HepG2 (cell line): Measurements from ENCODE around the gene MTMR8. TPM values are rescaled to one million over a fixed set of nuclear protein-coding genes. Genes with fewer than 3 reads are reported as not detected.

Source experiments
- ATAC-seq: fragments of 200-7000 bp; cut with Tn5 transposase; 3 replicates; pipeline ENCODE4 v1.9.1; 2020; ENCODE audit warnings: mild to moderate bottlenecking, moderate library complexity
- Bru-seq: library from RNA; stranded (reverse); fragments of 400-500 nt; gene quantifications from one replicate; lab custom pipeline; 2021; lab: Mats Ljungman, UMichigan
- BruChase-seq, 2 experiments: library from RNA; stranded (reverse); fragments of 400-500 nt; gene quantifications; one replicate each; lab custom pipeline; 2021; lab: Mats Ljungman, UMichigan
- BruUV-seq: library from RNA; stranded (reverse); fragments of 400-500 nt; replicated peaks from 2 replicates; lab custom pipeline; 2021; lab: Mats Ljungman, UMichigan
- CTCF ChIA-PET: fragments of 300-600 bp; formaldehyde crosslinking; extraction: SDS; loops from one replicate; lab custom pipeline; 2021; ENCODE audit warnings: low total read pairs, inconsistent platforms, low intra/inter-chr PET ratio; lab: Yijun Ruan, JAX
- POLR2A ChIA-PET: fragments of 350-600 bp; sonication (Branson Sonifier 250); formaldehyde crosslinking; loops from one replicate; lab custom pipeline; 2020; ENCODE audit warnings: antibody characterized with exemption, inconsistent platforms; lab: Yijun Ruan, JAX
- DNase-seq: peaks from one replicate; pipeline ENCODE4 v3.0.0-alpha.2; 2015; ENCODE audit warnings: low spot score
- FAIRE-seq: peaks from 3 replicates; lab custom pipeline; 2011; peaks lifted over from hg19 to GRCh38; lab: Jason Lieb, UNC
- H2AFZ ChIP-seq: one replicate; pipeline ENCODE4 v1.6.1; 2011; ENCODE audit warnings: low read length, inconsistent platforms
- H3K27ac ChIP-seq: fragments of 300-600 bp; 3 replicates; pipeline ENCODE4 v1.8.0; 2011; ENCODE audit warnings: mixed run types, mild to moderate bottlenecking, mixed read lengths, low read length, inconsistent platforms; ENCODE audit not compliant: insufficient read depth; ENCODE audit errors: extremely low read length
- H3K27me3 ChIP-seq, 2 experiments: fragments of 200-600 bp in 1 of 2; 2 replicates in 1 of 2; 3 replicates in 1 of 2; pipeline versions ENCODE4 v1.6.0 to v1.8.0; 2011; ENCODE audit warnings: low read length in 2 of 2, mild to moderate bottlenecking in 2 of 2, moderate library complexity in 2 of 2, inconsistent platforms in 1 of 2; ENCODE audit not compliant: insufficient read depth in 2 of 2, control insufficient read depth in 1 of 2
- H3K36me3 ChIP-seq, 2 experiments: fragments of 200-600 bp in 1 of 2; replicated peaks in 1 of 2; 2 replicates in 1 of 2; 3 replicates in 1 of 2; pipeline versions ENCODE4 v1.5.1 to v1.8.0; 2011; ENCODE audit warnings: low read length in 2 of 2, inconsistent platforms in 1 of 2; ENCODE audit not compliant: insufficient read depth in 2 of 2, control insufficient read depth in 1 of 2
- H3K4me1 ChIP-seq: 2 replicates; pipeline ENCODE4 v1.5.1; 2012; ENCODE audit warnings: low read length, inconsistent platforms; ENCODE audit not compliant: insufficient read depth
- H3K4me2 ChIP-seq: 2 replicates; pipeline ENCODE4 v1.6.0; 2011; ENCODE audit warnings: low read depth, low read length, inconsistent platforms
- H3K4me3 ChIP-seq, 3 experiments: fragments of 200-600 bp in 1 of 3; sonication (generic), shearing (Covaris generic) in 1 of 3; replicated peaks in 1 of 3; 2 replicates each; pipeline ENCODE4 v1.5.1; 2011 to 2016; ENCODE audit warnings: low read length in 3 of 3, inconsistent platforms in 2 of 3, low read depth in 2 of 3, mild to moderate bottlenecking in 2 of 3, control low read depth in 1 of 3, mixed read lengths in 1 of 3; ENCODE audit not compliant: insufficient read depth in 1 of 3
- H3K79me2 ChIP-seq: one replicate; pipeline ENCODE4 v1.6.1; 2011; ENCODE audit warnings: low read length, inconsistent platforms; ENCODE audit not compliant: insufficient read depth
- H3K9ac ChIP-seq: 2 replicates; pipeline ENCODE4 v1.6.0; 2011; ENCODE audit warnings: mild to moderate bottlenecking, low read depth, low read length, inconsistent platforms; ENCODE audit not compliant: insufficient read depth
- H3K9me3 ChIP-seq: 2 replicates; pipeline ENCODE4 v1.5.1; 2012; ENCODE audit warnings: mild to moderate bottlenecking, low read length
- H4K20me1 ChIP-seq: 2 replicates; pipeline ENCODE4 v1.6.0; 2011; ENCODE audit warnings: inconsistent platforms, mild to moderate bottlenecking, low read length, moderate library complexity; ENCODE audit not compliant: insufficient read depth
- CHD2 ChIP-seq: IDR thresholded peaks from 2 replicates; pipeline ENCODE4 v1.6.1; 2011; ENCODE audit warnings: low read depth, low read length, improper control_type of control experiment
- HCFC1 ChIP-seq: fragments of 150-350 bp; IDR thresholded peaks from 2 replicates; pipeline ENCODE4 v1.6.1; 2014; ENCODE audit warnings: low read depth, low read length
- MAFK ChIP-seq, 2 experiments: IDR thresholded peaks in 1 of 2; conservative IDR thresholded peaks in 1 of 2; 2 replicates each; pipeline ENCODE4 v1.6.1; 2011; ENCODE audit warnings: improper control_type of control experiment in 2 of 2, low read length in 2 of 2
- THRA ChIP-seq: sonication (generic); formaldehyde crosslinking; IDR thresholded peaks from 2 replicates; pipeline ENCODE4 v1.4.0; 2020; ENCODE audit warnings: missing genetic modification reagents, borderline replicate concordance
- YY1 ChIP-seq: IDR thresholded peaks from 2 replicates; pipeline ENCODE4 v1.6.1; 2011; ENCODE audit warnings: low read length, low read depth, moderate library complexity, mild to moderate bottlenecking; ENCODE audit not compliant: insufficient read depth, insufficient replicate concordance
- ZNF792 ChIP-seq: IDR thresholded peaks from 2 replicates; pipeline ENCODE4 v1.6.1; 2016
- WGBS: methylation state at CpG from one replicate; pipeline ENCODE4 v1.1.6; 2017; ENCODE audit warnings: low lambda C conversion rate; 5-methylcytosine and 5-hydroxymethylcytosine counted together
- in situ Hi-C: cut with HindIII; loops from 2 replicates; pipeline ENCODE4 v1.10.0; 2017; ENCODE audit warnings: low pct_unique_long_range_greater_than_20kb; ENCODE audit not compliant: extremely low pct_ligation_motif_present
- intact Hi-C: fragments of 100-400 bp; cut with micrococcal nuclease; formaldehyde crosslinking; loops from one replicate; pipeline ENCODE4 v1.10.0; 2022; ENCODE audit not compliant: unreplicated experiment
- long read RNA-seq, 2 experiments: library from RNA in 1 of 2; library from polyadenylated mRNA in 1 of 2; stranded (forward) in 1 of 2; unstranded in 1 of 2; transcript quantifications; one replicate each; pipeline ENCODE4 v2.0.0, GENCODE V29; 2019 to 2022
- polyA minus RNA-seq, 3 experiments: library from RNA; depleted of rRNA, polyadenylated mRNA; stranded (reverse); fragments of >200 nt; gene quantifications; 2 replicates each; pipeline ENCODE4 v1.2.3, GENCODE V29; 2011; ENCODE audit warnings: low replicate concordance in 1 of 3
- polyA plus RNA-seq, 8 experiments: library from polyadenylated mRNA; depleted of rRNA in 3 of 8; stranded (reverse) in 7 of 8; unstranded in 1 of 8; fragments of >200 nt; fragmentation: Illumina TruSeq in 4 of 8; extraction: Trizol in 4 of 8; gene quantifications; 2 replicates each; pipeline versions ENCODE4 v1.2.1 to v1.2.3, GENCODE V29; 2011 to 2016; ENCODE audit warnings: low read depth in 4 of 8, missing spikeins in 1 of 8, mixed read lengths in 1 of 8; ENCODE audit not compliant: insufficient read depth in 1 of 8
- total RNA-seq, 5 experiments: library from RNA; depleted of rRNA; stranded (reverse); fragments of >200 nt; fragmentation: Illumina TruSeq; extraction: Trizol; gene quantifications; 2 replicates each; pipeline ENCODE4 v1.2.3, GENCODE V29; 2016; ENCODE audit warnings: low read depth in 1 of 5

MTMR8 gene
- total RNA-seq (2016; rRNA removed; fragmentation: Illumina TruSeq; extraction: Trizol) (0.14 and 0.31 TPM in 2 replicates), polyA plus RNA-seq (2011; rRNA removed) (not detected in 2 replicates), polyA minus RNA-seq (2011; rRNA and poly(A)+ RNA removed; ENCODE audit: low replicate concordance) (0.26 TPM in 1 of 2 replicates, not detected in the other), Bru-seq, nascent RNA (percentile 16 among the genes with signal in this experiment), BruChase-seq, experiment 1, labeled RNA remaining after a 6-hour chase (percentile 12 among the genes with signal in this experiment), BruChase-seq, experiment 2, labeled RNA remaining after a 2-hour chase (percentile 17 among the genes with signal in this experiment)
- 0.26 TPM in 1 of 2 replicates, not detected in the other for total RNA-seq (2016; cell fraction: cytosol; rRNA removed; fragmentation: Illumina TruSeq; extraction: Trizol; ENCODE audit: low read depth)
- total RNA-seq (2016; cell fraction: insoluble cytoplasmic fraction; rRNA removed; fragmentation: Illumina TruSeq; extraction: Trizol): 0.10 and 0.15 TPM in 2 replicates
- total RNA-seq (2016; cell fraction: membrane; rRNA removed; fragmentation: Illumina TruSeq; extraction: Trizol): not detected in 2 replicates
- 0.22 and 0.25 TPM in 2 replicates for total RNA-seq (2016; cell fraction: nucleus; rRNA removed; fragmentation: Illumina TruSeq; extraction: Trizol)
- polyA plus RNA-seq (2011; cell fraction: cytosol; rRNA removed): not detected in 2 replicates
- polyA plus RNA-seq (2011; cell fraction: nucleus; rRNA removed): not detected in 2 replicates
- polyA plus RNA-seq (2012): not detected in 2 replicates
- not detected in 2 replicates for polyA plus RNA-seq (2016; cell fraction: cytosol; fragmentation: Illumina TruSeq; extraction: Trizol; ENCODE audit: low read depth)
- polyA plus RNA-seq (2016; cell fraction: insoluble cytoplasmic fraction; fragmentation: Illumina TruSeq; extraction: Trizol; ENCODE audit: low read depth): 0.22 TPM in 1 of 2 replicates, not detected in the other
- 0.11 TPM in 1 of 2 replicates, not detected in the other for polyA plus RNA-seq (2016; cell fraction: membrane; fragmentation: Illumina TruSeq; extraction: Trizol; ENCODE audit: low read depth)
- polyA plus RNA-seq (2016; cell fraction: nucleus; fragmentation: Illumina TruSeq; extraction: Trizol; ENCODE audit: insufficient read depth, low read depth): not detected in 2 replicates
- polyA minus RNA-seq (2011; cell fraction: cytosol; rRNA and poly(A)+ RNA removed): not detected in 2 replicates
- 1.1 TPM in 1 of 2 replicates, not detected in the other for polyA minus RNA-seq (2011; cell fraction: nucleus; rRNA and poly(A)+ RNA removed)
- long read RNA-seq, experiment 1: 0 reads
- long read RNA-seq, experiment 2: 0 reads

DNA sequence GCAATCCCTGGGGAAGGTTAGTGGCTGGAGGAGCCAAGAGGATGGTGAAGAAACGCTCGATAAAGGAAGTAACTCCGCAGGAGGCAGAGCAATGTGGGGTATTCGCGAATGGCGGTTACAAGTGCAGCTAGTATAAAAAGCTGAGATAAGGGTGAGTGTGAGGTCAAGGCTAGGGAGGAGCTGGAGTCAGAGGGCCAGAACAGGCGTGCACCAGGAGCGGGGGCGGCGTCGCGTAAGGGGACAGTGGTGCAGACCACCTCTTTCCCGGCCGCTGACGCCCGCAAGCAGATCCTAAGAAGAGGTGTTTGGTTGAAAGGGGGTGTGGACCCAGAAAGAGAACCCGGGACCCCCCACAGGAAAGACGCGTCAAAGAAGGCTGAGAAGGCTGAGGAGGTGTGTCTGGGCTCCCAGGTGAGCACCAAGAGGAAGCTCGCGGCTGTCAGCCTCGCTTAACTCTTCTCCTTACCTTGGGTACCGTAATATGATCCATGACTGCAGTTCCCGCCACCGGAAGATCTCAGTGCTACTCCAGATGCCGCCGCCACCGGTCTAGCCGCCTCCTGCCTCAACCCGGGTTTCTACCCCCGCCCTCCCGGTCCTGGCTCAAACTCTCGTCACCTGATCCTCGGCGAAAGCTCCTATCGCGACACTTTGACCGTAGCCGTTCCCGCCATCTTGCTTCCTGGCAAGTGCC lies at the start of gene MTMR8:
TSS of gene MTMR8 (minus strand) at position 579 of the 694 bp plus-strand sequence. CDS start at position 490, 89 bp downstream.
- Histone ChIP-seq H4K20me1 (no peaks in the 10 kb centered on the region), H3K4me1 (no peaks in the 10 kb centered on the region), H3K27me3 (no peaks in the 10 kb centered on the region)
- TF ChIP-seq CHD2 (peak; percentile 81), YY1 (peak; percentile 88), ZNF792 (CRISPR knock-in tag) (no peak), THRA (no peak), MAFK (conservative IDR thresholded peaks at IDR 0.05 in 1 of 2, IDR thresholded peaks at IDR 0.05 in 1 of 2; ENCODE audit: low read length in 2 of 2) (no peak), HCFC1 (peak; percentile 22; the same call in 1 of the 2 replicates)
- TF ChIP-seq, all 625 proteins: peak for 3
- Histone ChIP-seq H3K27ac (no peak within 1 kb of the TSS), H3K79me2 (no peaks in the 10 kb centered on the region), H2AFZ (no peak within 1 kb of the TSS), H3K36me3 (no peaks in the 10 kb centered on the region), H3K9me3 (no peaks in the 10 kb centered on the region), H3K9ac (no peak within 1 kb of the TSS), H3K4me2 (0 out of 2 replicates have a peak within 1 kb of the TSS, but pooled peaks have one; percentile 3), H3K4me3 (peak within 1 kb of the TSS in 1 of 3 experiments; percentile 16; a peak in 1 of 6 replicates)
- WGBS: 41% methylated on average over 15 of the region's 40 CpGs
- intact Hi-C loops: no loop called here
- no TSS peak for BruUV-seq
- ATAC-seq: no peak
- FAIRE-seq: no peak
- ChIA-PET CTCF (no interaction called here), POLR2A (no interaction called here)
- in situ Hi-C loops: no loop called here
- DNase-seq: no peak
